ENCODE results near the gene FRAT1. TPM values are rescaled to one million over a fixed set of nuclear protein-coding genes. Genes with fewer than 3 reads are reported as not detected.
"Not testable (repeated sequence)": the region's sequence is repeated elsewhere in the genome, so short reads cannot be mapped to it uniquely, and the experiment has no call there.

FRAT1 gene
- total RNA-seq, 1 experiment from 2014 or later, result 2.9 TPM

- DNase-seq (ENCODE audit: low read depth), result peak; percentile 82
Observed at GRCh38 chr10:97334370-97335175, 15.5 kb downstream of the FRAT1 start, which contains the start of gene FRAT2. Gene FRAT2 (minus strand): TSS chr10:97334729. CDS start chr10:97334572, 157 bp downstream.

- DNase-seq (ENCODE audit: low read depth), result no peak
Observed at GRCh38 chr10:97335188-97335619, 16.1 kb downstream of the FRAT1 start.

GRCh38 chr10:97336006-97336405, 16.9 kb downstream of the FRAT1 start:
- no peak for DNase-seq (ENCODE audit: low read depth)

- no peak for DNase-seq (ENCODE audit: low read depth)
Observed at GRCh38 chr10:97336446-97336845, 17.4 kb downstream of the FRAT1 start.

GRCh38 chr10:97336942-97337831, 18.1 kb downstream of the FRAT1 start:
- peak; percentile 10 for DNase-seq (ENCODE audit: low read depth)

GRCh38 chr10:97338041-97338440, 19.0 kb downstream of the FRAT1 start:
- no peak for DNase-seq (ENCODE audit: low read depth)

- DNase-seq (ENCODE audit: low read depth), result no peak
Observed at GRCh38 chr10:97341416-97341815, 22.3 kb downstream of the FRAT1 start.

- DNase-seq (ENCODE audit: low read depth), result not testable (repeated sequence)
Observed at GRCh38 chr10:97343664-97344063, 24.6 kb downstream of the FRAT1 start.

GRCh38 chr10:97347317-97347716, 28.2 kb downstream of the FRAT1 start:
- DNase-seq (ENCODE audit: low read depth), result no peak

- no peak for DNase-seq (ENCODE audit: low read depth)
Observed at GRCh38 chr10:97349752-97350513, 30.9 kb downstream of the FRAT1 start.

- DNase-seq (ENCODE audit: low read depth), result no peak
Observed at GRCh38 chr10:97353945-97354344, 34.9 kb downstream of the FRAT1 start.

- DNase-seq (ENCODE audit: low read depth), result no peak
Observed at GRCh38 chr10:97355571-97355975, 36.5 kb downstream of the FRAT1 start.

GRCh38 chr10:97356318-97356914, 37.3 kb downstream of the FRAT1 start:
- DNase-seq (ENCODE audit: low read depth), result no peak

- no peak for DNase-seq (ENCODE audit: low read depth)
Observed at GRCh38 chr10:97356918-97357317, 37.8 kb downstream of the FRAT1 start.

GRCh38 chr10:97358349-97358748, 39.3 kb downstream of the FRAT1 start:
- no peak for DNase-seq (ENCODE audit: low read depth)

GRCh38 chr10:97358781-97359180, 39.7 kb downstream of the FRAT1 start:
- no peak for DNase-seq (ENCODE audit: low read depth)

GRCh38 chr10:97360705-97361536, 41.9 kb downstream of the FRAT1 start:
- no peak for DNase-seq (ENCODE audit: low read depth)

GRCh38 chr10:97361537-97361901, 42.4 kb downstream of the FRAT1 start:
- no peak for DNase-seq (ENCODE audit: low read depth)

- no peak for DNase-seq (ENCODE audit: low read depth)
Observed at GRCh38 chr10:97362310-97363033, 43.4 kb downstream of the FRAT1 start.

GRCh38 chr10:97363071-97363470, 44.0 kb downstream of the FRAT1 start:
- DNase-seq (ENCODE audit: low read depth), result no peak
